HG02938 (cell line): ENCODE data around the gene MPLKIP.
"Not testable (repeated sequence)": the region's sequence is repeated elsewhere in the genome, so short reads cannot be mapped to it uniquely, and the experiment has no call there.

Experiments used
- ATAC-seq: cut with Tn5 transposase; IDR thresholded peaks from one replicate; pipeline ENCODE4 v1.9.1; 2021; ENCODE audit warnings: mild to moderate bottlenecking, moderate library complexity; ENCODE audit not compliant: unreplicated experiment

Gene MPLKIP

DNA sequence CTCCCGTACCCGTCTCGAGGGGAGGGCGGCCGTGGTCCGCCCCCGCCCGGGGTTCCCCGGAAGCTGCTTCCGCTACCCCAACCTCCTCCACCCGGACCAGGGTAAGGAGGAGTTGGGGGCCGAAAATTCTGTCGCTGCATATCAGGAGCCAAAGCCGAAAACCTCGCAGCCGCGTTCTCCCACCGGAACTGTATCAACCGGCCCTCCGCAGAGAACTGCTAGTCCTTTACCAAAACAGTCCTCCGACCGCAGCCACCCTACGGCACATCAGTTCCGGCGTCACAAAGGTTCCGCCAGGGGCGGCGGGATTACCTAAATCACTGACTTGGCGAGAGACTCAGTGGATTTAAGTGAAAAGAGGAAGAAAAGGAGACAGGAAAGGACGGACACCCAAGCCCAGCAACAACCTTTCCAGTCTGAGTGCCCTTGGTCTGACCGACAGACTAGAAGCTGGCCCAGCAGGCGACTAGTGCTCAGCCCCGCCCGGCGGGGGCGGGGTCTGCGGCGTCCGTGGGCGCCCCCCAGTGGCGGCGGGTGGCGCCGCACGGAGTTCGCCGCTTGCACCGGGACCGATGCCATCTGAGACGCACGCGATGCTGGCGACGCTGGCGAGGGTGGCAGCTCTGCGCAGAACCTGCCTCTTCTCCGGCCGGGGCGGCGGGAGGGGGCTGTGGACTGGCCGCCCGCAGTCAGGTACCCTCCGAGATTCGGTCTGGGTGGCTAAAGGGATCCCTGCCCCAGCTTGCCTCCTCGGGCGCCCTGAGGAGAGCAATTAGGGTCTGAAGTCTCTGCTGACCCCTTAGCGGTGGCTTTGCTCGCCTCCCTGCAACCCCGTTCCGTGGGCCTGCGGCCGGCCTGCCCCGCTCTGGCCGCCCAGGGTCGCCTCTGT is at the start of gene MPLKIP, which contains the start of gene SUGCT:
Gene MPLKIP (minus strand): TSS at position 195 of the 889 bp plus-strand sequence. CDS start 55 bp downstream, at position 140.
Gene SUGCT (plus strand): TSS at position 578 of the 889 bp plus-strand sequence.
- ATAC-seq, result peak; percentile 86

DNA sequence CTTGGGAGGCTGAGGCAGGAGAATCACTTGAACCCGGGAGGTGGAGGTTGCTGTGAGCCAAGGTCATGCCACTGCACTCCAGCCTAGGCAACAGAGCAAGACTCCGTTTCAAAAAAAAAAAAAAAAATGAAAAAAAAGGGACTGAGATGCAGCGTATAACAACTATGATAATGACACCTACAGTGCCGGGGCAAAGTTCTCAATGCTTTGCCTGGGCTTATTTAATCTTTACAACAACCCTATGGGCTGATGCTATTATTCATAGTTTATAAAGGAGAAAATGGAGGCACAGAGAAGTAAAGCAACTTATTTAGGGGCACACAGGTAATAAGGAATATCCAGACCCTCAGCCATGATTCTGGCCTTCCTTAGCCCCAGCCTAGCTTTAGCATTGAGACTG is 48.0 kb upstream of the MPLKIP start:
- ATAC-seq, result no peak

DNA sequence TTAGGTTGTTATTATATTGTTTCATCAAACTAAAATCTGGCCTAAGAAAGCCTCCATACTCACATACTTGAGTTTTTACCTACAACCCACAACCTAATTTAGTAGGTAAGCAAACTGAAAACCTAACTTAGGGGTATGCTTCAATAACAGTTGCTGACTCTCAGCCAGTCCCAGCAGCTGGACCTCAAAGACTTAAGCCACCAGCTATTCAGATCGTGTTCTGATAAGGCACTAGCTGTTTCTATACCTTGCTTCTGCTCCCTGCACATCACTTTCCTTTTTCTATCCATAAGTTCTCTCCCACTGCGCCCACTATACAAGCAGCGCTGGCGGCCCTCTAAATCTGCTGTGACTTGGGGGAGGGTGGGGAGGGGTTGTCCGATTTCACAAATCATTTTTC is 42.6 kb upstream of the MPLKIP start:
- ATAC-seq, result no peak

DNA sequence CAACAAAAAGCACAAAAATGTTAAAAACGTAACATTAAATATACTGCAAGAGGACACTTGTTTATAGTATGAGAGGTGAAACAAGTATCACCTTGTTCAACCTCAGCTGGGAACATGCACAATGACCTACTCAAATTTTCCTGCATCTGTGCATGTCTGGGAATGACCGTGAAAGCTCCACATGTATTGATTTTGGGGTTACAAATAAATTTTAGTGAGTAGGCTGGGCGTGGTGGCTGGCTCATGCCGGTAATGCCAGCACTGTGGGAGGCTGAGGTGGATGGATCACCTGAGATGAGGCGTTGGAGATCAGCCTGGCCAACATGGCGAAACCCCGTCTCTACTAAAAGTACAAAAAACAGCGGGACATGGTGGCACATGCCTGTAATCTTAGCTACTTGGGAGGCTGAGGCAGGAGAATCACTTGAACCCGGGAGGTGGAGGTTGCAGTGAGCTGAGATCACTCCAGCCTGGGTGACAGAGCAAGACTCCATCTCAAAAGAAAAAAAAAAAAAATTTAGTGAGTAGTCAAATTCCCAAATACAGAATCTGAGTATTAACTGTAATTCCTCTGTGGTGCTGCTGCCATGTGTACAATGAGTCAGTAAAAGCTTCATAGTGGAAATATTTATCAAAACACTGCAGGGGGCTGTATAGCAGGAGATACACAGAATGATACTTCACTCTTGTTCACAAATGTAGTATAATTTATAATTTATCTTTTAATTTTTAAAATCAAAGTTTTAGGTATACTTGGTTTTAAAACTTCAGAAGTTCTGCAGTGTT is 41.5 kb upstream of the MPLKIP start:
- no peak for ATAC-seq

DNA sequence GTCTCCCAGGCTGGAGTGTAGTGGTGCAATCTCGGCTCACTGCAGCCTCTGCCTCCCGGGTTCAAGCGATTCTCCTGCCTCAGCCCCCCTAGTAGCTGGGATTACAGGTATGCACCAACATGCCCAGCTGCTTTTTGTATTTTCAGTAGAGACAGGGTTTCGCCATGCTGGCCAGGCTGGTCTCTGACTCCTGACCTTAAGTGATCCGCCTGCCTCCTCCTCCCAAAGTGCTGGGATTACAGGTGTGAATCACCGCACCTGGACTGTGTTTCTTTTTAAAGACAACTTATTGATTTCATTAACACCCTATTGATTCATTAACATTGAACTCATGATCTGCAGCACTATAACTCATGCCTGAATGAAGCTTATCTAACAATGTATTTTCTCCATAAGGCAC is 40.8 kb upstream of the MPLKIP start:
- not testable (repeated sequence) for ATAC-seq

DNA sequence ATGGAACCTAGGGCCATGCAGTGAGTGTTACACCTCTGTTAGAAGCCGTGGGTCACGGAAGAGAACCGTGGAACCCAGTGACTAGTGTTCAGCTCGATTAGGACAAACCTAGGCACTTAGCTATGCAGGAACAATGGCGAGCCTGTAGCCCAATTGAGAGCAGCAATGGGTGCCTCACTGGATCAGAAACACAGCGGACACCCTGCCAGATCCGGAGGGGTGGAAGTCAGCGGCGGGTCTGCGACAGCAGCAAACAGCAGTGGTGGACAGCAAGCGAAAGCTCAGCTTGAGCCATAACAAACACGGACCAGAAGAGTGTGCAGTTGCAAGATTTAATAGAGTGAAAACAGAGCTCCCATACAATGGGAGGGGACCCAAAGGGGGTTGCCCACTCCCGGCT is 38.7 kb upstream of the MPLKIP start:
- not testable (repeated sequence) for ATAC-seq

DNA sequence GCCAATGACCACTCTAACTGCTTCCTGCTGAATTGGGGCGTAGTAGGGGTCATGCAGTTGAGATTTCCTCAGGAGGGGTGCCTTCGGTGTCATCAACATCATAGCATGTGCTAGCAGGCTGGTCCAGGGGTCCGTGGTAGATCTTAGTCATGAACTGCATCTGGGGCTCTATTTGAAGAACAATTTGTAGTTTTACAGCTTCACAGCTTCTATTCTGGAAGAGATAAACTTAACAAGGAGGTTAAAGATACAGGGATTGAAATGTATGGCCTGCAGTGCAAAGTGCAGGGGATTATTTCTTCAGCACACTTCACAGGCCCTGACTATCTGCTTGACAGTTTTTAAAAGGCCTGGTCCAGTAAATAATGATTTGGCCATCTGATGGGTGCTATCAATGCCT is 33.8 kb upstream of the MPLKIP start:
- ATAC-seq, result not testable (repeated sequence)

DNA sequence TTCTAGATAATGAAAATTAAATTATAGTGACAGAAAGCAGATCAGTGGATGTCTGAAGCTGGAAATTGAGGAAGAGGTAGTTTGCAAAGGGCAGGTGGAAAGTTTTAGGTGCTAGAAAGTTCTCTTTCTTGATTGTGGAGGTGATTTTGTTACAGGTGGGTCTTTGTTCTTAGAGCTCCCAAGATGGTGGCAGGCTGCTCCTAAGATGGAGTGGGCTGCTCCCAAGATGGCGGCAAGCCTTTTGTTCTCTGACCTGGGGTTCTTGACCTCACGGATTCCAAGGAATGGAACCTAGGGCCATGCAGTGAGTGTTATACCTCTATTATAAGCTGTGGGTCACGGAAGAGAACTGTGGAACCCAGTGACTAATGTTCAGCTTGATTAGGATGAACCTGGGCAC is 32.9 kb upstream of the MPLKIP start:
- ATAC-seq, result no peak

DNA sequence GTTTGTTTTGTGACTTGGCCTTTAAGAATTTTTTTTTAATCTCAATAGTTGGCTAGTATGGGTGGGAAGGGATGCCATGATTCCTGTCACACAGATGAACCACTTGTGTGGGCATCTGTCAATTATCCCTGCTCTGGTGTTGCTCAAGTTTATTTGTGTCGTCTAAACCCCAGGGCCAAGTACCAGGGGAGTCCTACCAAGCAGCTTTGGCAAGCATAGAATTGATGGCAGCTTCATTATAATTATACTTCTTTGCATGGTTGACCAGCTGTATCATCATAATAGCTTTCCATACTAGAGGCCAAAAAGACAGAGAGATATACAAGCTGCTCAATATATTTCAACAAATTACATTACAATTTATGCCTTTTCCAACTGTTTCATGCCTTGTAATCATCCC is 30.8 kb upstream of the MPLKIP start:
- ATAC-seq, result no peak

DNA sequence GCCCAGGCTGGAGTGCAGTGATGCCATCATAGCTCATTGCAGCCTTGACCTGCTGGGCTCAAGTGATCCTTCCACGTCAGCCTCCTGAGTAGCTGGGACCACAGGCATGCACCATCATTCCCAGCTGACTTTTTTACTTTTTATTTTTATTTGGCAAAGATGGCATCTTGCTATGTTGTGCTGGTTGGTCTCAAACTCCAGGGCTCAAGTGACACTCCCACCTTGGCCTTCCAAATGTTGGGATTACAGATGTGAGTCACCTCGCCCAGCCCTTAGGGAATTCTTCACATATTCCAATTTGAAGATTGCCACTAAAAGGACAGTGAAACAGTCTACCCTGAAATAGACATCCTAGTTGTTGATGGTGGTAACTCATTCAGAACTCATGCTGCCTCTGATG is 28.1 kb upstream of the MPLKIP start:
- no peak for ATAC-seq

DNA sequence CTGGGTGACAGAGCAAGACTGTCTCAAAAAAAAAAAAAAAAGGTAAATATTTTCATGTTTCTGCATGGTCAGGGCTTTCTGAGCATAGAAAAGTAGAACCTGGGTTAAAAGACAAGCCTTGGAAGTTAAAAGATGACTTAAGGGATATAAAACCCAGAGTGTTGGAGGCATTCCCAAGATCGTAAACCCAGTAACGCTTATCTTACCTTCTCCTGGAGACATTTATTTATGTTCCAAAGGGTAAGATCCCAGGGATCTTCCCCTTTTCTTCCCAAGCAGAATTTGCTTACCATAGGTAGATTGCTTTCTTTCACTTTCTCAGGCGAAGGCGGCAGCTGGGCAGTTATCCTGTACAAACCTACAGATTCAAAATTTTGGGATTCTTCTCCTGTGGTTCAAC is 22.6 kb upstream of the MPLKIP start:
- ATAC-seq, result no peak

DNA sequence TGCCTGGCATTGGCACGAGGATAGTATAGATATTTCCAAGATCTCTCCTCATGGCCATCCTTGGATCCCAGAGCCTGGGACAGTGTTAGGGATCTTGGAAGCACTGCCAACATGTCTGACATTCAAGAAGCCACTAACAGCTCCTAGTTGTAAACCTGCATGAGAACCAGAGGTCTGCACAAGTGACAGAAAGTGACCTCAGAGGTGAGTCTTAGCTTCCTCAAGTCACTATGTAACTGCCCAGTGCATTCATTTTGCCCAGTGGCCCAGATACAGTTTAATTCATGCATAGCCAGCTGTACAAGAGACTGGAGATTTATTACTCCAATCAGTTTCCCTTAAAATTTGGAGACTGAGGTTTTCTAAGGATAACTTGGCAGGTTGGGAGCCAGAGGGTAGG is 17.1 kb upstream of the MPLKIP start:
- no peak for ATAC-seq

DNA sequence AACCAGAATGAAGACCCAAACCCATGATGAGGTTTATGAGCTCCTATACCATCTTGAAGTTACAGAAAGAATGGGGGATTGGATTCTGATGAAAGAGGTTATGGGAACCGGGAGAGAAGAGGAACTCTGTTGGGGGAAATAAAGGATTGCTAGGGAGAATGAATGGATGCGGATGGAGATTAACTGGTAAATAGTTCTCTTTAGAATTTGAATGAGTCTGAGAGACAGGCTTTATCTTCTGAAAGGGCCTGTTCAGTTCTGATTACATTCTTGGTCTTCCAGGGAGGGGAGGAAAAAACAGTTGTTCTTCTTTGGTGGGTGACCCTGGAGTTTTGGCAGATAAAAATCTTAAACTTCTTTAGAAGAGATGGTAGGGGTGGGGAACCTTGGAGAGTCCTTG is 14.2 kb upstream of the MPLKIP start:
- no peak for ATAC-seq

DNA sequence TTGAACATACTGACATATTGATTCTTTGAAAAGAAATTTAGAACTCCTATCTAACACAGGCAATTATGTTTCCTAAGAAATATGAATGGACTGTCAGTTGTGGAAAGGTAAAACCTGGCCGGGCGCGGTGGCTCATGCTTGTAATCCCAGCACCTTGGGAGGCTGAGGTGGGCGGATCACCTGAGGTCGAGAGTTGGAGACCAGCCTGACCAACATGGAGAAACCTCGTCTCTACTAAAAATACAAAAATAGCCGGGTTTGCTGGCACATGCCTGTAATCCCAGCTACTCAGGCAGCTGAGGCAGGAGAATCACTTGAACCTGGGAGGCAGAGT is 13.8 kb upstream of the MPLKIP start:
- not testable (repeated sequence) for ATAC-seq

DNA sequence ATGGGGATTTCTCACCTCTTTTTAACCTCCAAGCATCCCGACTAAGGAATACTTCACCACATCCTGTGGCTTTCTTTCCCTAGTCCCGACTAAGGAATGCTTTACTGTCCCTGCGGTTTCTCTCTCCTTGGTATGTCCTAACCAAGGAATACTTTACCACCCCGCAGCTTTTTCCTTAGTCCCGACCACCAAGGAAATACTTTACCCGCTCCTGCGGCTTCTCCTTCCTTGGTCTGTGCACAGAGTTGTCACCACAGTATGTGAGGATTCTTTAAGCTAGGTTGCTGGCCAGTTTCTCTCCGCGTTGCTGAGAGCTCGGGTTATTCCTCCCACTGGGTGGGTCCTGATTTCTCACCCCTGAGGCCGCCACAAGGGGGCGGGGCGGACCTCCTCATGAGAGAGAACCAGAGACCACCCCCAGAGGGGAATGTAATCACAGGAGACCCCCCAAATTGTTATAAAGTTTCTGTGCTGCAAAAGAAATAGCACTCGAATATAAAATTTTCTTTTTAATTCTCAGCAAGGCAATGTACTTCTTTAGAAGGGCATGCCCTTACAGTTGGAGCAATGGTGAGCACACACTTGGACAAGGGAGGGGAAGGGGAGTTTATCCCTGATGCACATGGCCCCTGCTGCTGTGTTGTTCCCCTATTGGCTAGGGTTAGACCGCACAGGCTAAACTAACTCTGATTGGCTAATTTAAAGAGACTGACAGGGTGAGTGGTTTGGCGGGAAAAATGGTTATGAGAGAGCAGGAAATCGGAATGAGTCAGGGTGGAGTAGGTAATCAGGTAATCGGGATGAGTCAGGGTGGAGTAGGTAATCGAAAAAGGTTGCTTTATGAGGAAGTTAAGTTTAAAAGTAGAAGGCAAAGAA is 13.2 kb upstream of the MPLKIP start:
- no peak for ATAC-seq

DNA sequence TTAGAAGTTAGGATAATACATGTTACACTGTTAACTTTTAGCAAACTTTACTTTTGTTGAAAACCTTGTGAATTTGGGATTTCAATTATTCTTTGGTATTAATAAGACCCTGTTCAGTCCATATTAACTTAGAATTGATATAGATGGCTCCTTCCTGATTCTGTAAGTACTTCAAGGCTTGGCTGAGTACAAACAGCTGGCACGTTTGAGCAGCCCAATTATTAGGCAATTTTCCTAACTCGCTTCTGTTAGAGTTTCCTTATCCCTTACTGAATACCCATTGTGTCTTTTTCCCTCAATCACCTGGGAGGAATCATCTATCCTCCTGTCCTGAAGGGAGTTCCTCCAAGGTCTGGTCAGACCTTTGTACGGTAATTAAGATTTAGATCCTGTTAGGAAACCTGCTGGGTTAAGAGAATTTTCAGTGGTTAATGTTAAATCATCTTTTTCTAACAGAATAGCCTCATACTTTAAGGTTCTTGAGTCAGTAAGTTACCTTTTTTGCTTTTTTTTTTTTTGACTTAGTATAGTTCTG is 11.2 kb upstream of the MPLKIP start:
- ATAC-seq, result not testable (repeated sequence)

DNA sequence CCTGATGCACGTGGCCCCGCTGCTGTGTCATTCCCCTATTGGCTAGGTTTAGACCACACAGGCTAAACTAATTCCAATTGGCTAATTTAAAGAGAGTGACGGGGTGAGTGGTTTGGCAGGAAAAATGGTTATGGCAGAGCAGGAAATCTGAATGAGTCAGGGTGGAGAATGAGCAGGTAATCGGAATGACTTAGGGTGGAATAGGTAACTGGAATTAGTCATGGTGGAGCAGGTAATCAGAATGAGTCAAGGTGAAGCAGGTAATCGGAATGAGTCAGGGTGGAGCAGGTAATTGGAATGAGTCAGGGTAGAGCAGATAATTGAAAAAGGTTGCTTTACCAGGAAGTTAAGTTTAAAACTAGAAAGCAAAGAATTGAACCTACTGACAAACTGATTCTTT is 7.5 kb upstream of the MPLKIP start:
- ATAC-seq, result not testable (repeated sequence)

DNA sequence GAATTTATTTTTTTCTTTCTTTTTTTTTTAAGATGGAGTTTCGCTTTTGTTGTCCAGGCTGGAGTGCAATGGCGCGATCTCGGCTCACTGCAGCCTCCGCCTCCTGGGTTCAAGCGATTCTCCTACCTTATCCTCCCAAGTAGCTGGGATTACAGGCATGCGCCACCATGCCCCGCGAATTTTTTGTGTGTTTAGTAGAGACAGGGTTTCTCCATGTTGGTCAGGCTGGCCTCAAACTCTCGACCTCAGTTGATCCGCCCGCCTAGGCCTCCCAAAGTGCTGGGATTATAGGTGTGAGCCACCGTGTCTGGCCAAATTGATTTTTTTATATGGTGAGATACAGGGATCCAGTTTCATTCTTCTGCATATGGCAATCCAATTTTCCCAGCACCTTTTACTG is 5.5 kb upstream of the MPLKIP start:
- ATAC-seq, result not testable (repeated sequence)

DNA sequence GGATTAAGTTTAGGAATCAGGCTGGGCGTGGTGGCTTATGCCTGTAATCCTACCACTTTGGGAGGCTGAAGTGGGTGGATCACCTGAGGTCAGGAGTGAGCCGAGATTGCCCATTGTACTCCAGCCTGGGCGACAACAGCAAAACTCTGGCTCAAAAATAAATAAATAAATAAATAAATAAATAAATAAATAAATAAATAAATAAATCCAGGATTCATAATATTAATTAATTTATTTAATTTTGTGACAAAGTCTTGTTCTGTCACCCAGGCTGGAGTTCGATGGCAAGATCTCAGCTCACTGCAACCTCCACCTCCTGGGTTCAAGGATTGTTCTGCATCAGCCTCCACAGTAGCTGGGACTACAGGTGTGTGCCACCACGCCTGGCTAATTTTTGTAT is 4.6 kb upstream of the MPLKIP start:
- no peak for ATAC-seq

DNA sequence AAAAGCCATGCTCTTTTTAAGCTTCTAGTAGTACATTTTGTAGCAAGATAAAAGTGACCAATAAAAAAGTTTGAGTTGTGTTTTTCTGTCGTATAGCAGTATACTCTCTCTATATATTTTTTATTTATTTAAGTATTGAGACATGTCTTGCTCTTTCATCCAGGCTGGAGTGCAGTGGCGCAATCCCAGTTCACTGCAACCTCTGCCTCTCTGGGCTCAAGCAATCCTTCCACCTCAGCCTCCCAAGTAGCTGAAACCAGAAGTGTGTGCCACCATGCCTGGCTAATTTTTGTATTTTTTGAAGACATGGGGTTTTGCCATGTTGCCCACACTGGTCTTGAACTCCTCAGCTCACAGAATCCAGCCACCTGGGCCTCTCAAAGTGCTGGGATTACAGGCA is 3.1 kb upstream of the MPLKIP start:
- no peak for ATAC-seq

DNA sequence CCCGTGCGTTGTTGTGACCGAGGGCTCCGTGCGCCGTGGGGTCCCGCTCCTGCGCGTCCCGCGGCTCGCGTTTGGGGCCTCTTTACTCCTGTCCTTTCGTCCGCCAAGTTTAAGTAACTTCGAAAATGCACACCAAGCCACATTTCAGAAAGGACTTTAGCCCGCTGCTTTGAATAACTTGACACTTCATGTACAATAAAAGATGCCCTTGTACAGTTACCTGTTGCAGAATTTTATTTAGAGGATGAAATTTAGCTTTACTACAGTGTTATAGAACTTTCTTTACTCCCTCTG is 842 bp upstream of the MPLKIP start:
- ATAC-seq, result peak; percentile 12
